Muscle of back (tissue), 11 donors: ENCODE measurements around the gene MTA1. TPM values are rescaled to one million over a fixed set of nuclear protein-coding genes. Genes with fewer than 3 reads are reported as not detected.

Experiments
- DNase-seq, 3 donors: peaks; one replicate each; pipeline versions ENCODE4 v3.0.0 to v3.0.0-alpha.2; 2013
- polyA plus RNA-seq, 10 donors: library from polyadenylated mRNA; unstranded; fragments of 120-200 nt; gene quantifications; one replicate each; pipeline ENCODE4 v1.2.1, GENCODE V29; 2013; ENCODE audit not compliant: insufficient read length in 10 of 10

Gene MTA1
- polyA plus RNA-seq, 10 donors: 53.6 to 88.0 (median 77.0) TPM

DNA sequence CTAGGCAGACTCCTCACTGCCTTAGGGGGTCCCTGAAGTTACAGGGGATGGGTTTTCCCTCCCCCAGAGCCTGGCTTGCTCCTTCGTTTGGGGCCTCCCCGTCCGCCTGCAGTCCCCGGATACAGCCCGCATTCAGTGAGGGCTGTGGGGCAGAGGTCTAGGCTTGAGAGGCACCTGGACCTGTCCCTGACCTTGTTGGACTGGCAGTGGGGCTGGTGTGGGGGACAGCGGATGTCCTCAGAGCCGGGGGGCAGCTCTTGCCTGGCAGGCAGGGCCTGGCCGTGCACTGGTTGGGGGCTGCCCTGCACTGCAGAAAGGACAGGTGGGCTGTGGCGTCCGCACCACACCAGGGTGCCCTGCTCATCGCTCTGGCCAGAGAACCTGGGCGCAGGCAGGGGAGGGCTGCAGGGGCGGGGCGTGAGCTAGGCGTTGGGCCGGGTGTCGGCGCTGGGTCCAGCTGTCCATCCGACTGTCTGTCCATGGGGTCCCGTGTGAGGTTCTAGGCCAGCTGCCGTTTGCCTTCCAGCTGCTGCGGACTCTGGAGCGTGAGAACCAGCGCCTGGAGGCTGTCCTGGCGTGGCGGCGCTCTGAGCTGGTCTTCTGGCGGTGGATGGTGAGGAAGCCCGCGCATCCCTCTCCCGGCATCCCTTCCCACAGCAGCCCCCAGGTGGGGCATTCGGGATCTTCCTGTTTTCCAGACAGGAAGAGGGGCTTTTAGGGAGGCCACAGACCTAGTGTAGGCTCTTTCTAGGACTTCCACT is 77.4 kb downstream of the MTA1 start:
- DNase-seq: no peak

DNA sequence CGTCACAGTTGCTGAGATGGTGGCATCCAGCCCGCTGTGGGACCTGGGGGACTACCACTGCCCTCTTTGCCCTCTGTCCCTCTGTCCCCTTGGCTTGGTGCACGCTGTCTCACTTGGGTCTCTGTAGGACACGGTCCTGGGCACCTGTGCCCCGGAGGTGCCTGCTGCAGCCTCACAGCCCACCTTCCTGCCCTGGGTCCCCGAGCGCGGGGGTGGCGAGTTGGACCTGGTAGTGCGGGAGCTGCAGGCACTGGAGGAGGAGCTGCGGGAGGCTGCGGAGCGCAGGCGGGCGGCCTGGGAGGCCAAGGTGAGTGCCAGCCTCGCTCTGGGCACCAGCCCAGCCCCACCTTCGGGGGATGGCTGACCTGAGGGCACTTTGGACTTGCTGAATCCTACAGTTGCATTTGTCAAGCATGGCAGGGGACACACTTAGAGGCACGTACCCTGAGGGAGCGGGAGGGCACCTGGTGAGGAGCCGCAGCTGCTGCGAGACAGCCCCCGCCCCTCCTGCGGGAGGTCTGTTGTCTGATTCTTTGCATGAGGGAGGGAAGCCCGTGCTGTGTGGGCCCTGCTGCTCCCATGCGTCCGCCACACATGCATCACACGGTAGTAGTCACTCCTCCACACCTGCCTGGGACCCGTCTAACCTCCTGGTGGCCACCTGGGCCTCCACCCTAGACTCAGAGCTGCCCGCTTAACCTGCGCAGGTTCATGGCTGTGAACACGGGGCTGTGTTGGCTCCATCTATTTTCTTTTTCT is 78.2 kb downstream of the MTA1 start:
- DNase-seq: no peak

DNA sequence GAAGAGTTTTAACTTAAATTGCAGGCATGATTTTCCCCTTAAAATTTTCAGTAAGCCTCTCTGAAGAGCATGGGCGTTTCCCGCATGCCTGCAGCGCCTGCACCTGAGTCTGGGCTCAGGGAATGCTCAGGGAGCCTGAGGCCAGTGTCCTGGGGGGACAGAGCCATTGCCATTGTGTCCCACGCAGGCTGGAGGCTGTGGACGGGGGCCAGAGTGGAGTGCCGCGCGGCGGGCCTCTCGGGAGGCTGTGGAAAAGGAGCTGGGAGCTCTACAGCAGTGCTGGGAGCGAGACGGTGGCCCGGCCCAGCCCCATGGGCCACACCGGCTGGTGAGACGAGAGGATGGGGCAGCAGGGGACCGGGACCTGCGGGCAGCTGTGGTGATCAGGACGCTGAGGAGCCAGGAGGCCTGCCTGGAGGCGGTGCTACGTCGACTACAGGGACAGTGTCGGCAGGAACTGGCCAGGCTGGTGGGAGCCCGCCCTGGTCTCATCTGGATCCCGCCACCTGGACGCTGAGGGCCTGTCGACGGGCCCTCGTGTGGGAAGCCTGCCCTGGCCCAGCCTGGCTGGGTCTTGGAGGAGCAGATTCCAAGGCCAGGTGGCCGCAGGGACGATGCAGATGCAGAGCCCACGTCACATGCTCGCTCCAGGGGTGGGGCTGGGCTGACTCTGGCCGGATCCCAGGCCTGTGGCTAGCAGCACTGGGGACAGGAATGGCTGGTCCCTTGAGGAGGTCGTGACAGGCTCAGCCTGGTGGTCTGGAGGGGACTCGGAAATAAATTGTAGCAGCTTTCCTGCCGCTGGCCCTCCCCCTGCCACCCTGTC is 79.0 kb downstream of the MTA1 start:
- no peak for DNase-seq

DNA sequence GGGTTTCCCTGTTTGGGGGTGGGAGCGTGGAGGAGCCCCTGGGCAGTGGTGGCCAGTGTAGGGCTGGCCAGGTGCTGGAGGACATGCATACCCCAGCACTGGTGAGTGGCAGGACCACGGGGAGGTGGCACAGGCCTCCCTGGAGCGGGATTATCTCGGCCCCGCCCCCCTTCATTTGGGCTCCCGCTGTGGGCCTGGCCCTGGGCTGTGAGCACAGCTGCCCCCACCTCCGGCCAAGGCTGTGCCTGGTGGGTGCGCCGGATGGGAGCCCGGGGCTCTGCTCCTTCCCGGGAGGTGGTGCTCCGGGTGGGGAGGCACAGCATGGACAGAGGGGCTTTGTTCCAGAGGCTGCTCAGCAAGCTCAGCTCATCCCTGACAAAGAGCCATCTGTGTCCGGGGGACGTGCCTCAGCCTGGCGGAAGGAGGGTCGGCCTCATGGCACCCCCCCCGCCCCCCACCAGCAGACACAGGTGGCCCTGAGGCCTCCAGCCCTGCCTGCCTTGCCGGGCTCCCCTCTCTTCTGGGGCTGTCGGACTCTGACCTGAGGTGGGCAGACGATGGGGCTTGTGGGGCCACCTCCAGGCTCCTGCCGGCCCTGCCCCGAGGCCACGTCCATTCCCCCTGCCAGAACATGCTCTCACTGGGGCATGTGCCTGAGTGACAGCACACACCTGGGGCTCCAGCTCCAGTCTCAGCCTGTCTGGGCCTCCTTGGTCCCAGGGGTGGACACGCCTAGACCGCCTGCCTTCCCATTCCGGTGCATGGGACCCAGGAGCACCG is 79.8 kb downstream of the MTA1 start:
- DNase-seq: no peak

DNA sequence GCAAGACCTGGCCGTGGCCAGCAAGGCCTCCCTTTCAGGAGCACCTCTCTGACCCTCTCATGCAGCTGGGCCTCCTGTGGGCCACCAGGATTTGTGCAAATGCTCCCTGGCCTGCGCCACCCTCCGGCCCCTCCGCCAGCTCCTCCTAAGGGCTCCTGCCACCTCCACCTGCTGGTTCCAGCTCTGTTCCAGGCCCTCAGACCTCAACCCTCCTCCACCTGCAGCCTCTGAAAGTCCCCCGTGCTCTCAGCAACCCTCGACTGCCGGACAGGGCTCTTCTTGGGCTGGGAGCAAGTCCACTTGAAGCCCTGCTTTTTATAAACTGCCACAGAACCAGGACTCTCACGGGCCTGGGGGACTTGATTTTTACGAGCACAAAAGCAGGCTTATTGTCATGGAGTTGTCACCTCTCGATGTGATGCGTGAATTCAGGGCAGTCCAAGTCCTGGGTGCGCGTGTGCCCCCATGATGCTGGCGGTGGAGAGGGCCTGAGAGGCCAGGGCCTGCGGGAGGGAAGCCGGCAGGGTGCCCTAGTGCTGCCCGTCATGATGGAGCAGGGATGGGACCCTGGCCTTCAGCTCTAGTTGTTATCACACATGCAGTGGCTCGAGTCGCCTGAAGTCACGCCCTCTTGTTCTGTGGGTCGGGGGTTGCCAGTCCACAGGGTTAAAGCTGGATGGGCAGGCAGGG is 80.6 kb downstream of the MTA1 start:
- no peak for DNase-seq

DNA sequence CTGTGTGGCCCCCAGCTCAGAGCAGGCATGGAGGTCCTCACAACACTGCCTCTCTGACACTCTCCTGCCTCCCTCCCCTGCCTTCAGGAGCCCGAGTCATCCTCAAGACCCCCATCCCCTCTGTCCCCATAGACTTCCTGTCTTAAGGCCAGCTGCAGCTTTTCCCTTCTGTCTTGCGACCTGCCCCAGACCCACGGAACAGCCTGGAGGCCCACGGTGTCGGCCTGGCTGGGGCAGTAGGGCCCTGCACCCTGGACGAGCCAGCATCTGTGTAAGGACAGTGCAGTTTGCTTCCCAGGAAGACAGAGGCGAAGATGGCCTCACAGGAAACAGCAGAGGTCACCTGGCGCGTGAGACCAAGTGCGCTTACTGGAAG is 81.1 kb downstream of the MTA1 start:
- DNase-seq: no peak

DNA sequence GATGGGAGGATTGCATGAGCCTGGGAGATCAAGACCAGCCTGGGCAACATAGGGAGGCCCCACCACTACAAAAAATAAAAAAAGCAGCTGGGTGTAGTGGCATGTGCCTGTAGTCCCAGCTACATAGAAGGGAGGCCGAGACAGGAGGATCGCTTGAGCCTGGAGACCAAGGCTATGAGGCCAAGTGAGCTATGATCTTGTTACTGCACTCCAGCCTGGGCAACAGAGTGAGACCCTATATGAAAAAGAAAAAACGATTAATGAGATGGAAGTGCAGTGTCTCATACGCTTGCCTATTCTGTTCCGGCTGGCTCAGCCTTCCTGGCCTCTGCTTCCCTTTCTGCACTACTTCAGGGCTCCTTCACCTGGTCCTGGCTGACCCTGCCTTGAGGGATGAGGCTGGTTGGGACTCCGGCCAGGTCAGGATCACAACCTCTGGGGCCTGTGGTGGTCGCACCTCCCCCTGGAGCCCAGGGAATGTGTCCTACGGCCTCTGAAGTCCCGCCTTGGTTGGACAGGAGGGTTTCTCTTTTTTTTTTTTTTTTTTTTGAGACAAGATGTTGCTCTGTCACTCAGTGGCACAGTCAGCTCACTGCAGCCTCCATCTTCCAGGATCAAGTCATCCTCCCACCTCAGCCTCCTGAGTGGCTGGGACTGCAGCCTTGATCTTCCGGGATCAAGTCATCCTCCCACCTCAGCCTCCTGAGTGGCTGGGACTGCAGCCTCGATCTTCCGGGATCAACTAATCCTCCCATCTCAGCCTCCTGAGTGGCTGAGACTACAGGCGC is 82.1 kb downstream of the MTA1 start:
- no peak for DNase-seq

DNA sequence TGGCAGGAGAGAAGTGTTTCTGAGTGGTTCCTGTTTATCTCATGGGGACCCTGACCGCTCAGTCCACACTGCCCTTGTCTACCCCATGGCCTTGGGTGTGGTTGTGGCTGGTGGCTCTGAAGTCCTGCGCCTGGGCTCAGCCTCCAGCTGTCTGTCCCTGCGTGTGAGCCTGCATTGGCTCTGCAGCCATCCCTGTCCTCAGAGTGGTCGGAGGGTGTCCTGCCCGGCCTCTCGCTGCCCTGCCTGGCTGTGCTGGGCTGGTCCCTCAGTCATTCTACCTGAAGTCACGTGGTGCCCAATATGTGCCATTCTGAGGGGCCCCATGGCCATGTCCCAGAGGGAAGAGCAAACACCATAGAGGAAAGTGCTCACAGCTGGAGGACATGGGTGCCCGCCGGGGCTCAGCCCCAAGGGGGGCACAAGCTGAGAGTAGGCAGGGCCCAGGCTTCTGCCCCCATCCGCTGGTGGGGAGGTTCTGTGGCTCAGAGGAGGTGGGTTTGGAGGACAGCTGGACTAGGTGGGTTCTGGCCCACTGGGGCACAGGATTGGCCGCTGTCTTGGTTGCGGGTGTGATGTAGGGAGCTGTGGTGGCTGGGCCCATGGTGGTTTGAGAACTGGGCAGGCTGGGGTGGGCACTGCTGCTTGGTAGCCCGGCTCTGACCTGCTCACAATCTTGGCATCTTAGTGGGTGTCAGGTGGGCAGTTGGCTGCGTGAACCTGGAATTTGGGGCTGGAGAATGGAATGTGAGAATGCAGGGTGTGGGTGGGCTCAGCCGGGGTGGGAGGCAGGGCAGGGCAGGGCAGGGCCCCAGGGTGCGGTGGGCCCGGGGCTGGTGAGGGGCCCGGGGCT is 83.0 kb downstream of the MTA1 start:
- no peak for DNase-seq

DNA sequence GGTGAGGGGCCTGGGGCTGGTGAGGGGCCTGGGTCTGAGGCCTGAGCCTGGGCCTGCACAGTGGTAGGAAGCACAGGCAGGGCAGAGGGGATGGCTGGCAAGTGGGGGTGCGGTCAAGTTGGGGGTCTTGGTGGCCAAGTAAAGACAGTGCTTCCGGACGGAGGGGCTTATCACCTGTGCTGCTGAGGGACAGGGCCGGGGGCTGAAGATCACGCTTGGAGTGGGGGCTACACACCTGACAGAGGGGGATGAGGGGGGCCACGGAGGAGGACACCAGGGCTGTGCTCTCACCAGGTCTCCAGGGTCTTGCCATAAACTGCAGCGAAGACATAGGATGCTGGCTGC is 83.6 kb downstream of the MTA1 start:
- no peak for DNase-seq

DNA sequence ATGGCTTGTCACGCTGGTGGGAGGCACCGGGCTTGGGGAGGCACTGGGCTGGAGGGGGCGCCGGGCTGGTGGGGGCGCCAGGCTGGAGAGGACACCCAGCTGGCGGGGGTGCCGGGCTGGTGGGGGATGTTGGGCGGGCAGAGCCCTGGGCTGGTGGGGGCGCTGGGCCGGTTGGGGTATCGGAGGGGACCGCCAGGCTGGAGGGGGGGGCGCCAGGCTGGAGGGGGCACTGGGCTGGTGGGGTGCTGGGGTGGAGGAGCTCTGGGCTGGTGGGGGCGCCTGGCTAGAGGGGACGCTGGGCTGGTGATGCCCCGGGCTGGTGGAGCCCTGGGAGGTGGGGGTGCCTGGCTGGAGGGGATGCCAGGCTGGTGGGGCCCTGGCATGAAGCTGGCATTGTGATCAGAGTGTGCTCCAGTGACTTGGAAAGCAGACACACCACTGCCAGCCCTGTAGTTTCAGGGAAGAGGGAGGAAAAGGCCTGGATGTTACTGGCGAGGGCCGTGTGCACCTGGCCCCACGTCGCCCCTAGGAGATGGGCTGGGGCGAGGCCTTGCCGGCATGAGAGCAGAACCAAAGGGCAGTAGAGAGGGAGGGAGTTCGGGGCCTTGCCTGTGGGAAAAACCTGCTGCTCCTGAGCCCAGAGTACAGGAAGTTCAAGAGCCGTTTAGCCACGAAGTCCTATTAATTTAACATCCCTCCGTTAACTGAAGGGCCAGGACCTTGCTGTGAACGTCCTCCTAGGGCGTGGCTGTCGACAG is 84.5 kb downstream of the MTA1 start:
- no peak for DNase-seq

DNA sequence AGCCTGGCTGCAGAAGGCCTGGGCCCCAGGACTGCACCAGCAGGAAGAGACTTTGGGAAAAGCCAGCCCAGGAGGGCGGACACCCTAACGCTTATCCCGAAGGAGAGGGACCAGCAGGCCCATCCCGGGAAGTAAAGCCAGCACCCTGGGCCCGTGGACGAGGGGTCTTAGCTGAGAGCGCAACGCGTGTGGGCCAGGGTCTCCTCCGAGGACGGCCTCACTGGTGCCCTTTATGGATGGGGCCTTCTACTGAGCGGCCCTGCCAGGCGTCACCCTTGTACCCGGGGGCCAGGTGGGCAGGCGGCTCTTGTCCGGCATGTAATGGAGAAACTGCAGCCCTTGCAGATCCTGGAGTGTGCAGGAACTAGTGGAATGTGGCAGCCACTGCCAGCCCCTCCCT is 85.5 kb downstream of the MTA1 start:
- DNase-seq: no peak

DNA sequence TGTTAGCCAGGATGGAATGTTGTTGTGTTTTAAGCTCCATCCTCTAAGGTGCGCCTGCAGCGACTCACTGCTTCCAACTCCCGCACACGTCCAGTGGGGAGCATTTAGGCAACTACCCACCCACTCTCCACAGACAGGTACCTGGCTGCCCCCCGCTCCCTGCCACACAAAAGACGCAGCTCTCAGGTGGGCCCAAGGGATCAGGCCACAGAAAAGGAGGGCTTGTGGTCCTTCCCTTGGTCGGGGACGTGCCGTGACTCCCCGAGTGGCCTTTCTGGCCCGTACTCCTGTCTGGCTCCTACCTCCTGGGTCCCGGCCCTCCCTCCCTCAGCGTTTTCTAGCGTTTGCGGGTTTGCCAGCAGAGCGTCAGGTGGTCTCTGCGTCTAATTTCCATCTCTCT is 87.6 kb downstream of the MTA1 start:
- DNase-seq: no peak

DNA sequence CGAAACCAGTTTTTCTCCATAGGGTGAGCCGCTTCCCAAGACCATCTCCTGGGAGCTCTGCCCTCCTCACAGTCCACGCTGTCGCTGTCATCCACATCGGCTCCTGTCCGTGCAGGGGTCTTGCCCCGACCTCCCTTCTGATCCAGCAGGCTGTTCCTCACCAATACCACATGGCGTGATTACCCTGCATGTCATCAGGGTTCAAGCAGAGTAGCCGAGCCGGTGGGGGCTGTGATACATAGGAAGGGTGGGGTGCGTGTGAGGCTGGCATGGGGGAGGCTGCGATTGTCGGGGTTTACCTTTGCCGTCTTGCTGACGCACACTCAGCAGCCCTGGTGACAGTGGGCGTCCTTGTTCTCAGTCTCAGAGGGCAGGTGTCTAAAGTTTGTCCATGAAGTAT is 88.4 kb downstream of the MTA1 start:
- DNase-seq: no peak

DNA sequence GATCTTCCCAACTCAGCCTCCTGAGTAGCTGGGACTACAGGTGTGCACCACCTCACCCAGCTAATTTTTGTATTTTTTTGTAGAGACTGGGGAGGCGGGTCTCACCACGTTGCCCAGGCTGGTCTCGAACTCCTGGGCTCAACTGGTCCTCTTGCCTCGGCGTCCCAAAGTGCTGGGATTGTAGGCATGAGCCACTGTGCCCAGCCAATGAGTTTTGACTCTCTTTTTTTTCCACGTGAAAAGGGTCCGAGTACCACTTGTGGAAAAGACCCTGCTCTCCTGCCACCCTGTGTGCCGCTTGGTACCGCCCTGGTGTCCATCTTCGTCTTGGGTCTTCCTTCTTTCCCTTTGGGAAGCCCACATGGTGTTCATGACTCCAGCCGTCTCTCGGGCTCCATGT is 89.0 kb downstream of the MTA1 start:
- DNase-seq: no peak

DNA sequence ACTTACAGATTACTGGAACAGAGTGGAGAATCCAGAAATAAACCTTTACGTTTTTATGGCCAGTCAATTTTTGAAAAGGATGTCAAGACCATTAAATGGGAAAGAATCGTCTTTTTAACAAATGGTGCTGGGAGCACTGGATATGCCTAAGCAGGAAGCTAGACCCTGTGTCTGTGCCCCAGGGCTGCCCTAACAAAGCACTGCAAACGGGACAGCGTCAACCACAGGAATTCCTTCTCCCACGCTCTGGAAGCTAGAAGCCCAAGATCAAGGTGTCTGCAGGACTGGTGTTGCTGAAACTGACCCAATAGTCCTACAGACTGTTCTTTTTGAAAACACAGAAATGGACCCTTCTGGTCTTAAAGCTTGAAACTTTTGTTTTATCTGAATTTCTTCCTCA is 97.5 kb downstream of the MTA1 start:
- no peak for DNase-seq

DNA sequence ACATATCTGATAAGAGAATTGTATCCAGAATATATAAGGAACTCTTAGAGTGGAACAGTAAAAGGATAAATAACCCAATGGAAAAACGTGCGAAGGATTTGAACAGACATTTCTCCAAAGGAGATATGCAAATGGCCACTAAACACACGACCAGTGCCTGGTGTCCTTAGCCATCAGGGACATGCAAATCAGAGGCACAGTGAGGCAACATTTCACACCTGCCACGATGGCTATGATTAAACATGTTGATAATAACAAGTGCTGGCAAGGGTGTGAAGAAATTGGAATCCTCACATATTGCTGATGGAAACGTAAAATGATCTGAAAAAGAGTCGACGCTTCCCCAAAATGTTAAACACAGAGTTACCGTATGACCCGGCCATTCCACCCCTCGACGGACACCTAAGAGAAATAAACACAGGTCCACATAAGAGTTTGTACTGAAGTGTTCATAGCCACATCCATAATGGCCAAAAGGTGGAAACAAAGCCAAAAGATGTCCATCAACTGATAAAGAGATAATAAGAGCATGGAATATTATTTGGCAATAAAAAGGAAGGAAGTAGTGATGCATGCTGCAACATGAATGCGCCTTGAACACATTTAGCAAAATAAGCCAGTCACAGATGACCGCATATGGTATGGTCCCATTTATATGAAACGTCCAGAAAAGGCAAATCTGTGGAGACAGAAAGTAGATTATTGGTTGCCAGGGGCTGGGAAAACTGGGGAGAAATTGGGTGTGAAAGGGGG is 100.5 kb downstream of the MTA1 start:
- no peak for DNase-seq
